HFFc6 (cell line): Measurements from ENCODE around the gene CCL8. TPM values are rescaled to one million over a fixed set of nuclear protein-coding genes. Genes with fewer than 3 reads are reported as not detected.

Source experiments
- DNase-seq: peaks from one replicate; pipeline ENCODE4 v3.0.0-alpha.2; 2018
- H3K27ac Mint-ChIP-seq: 2 replicates; pipeline ENCODE4 v1.8.0; 2020; ENCODE audit warnings: mild to moderate bottlenecking, mixed read lengths
- H3K27me3 Mint-ChIP-seq: 2 replicates; pipeline ENCODE4 v1.8.0; 2021; ENCODE audit warnings: mild to moderate bottlenecking, moderate library complexity, mixed read lengths; ENCODE audit not compliant: insufficient read depth
- H3K36me3 Mint-ChIP-seq: 2 replicates; pipeline ENCODE4 v1.8.0; 2021; ENCODE audit warnings: low read depth, mixed read lengths
- H3K4me1 Mint-ChIP-seq: 2 replicates; pipeline ENCODE4 v1.8.0; 2020; ENCODE audit warnings: low read depth, mixed read lengths
- H3K4me3 Mint-ChIP-seq: 2 replicates; pipeline ENCODE4 v1.8.0; 2020; ENCODE audit warnings: mild to moderate bottlenecking, moderate library complexity, mixed read lengths
- H3K9me3 Mint-ChIP-seq: 2 replicates; pipeline ENCODE4 v1.8.0; 2020; ENCODE audit warnings: mild to moderate bottlenecking, mixed read lengths
- CTCF ChIP-seq: fragments of 200-600 bp; sonication (generic); IDR thresholded peaks from 2 replicates; pipeline ENCODE4 v1.5.0; 2021; ENCODE audit warnings: antibody characterized with exemption, mild to moderate bottlenecking
- total RNA-seq, 6 experiments: library from RNA; stranded (reverse); fragmentation: NEBNext Ultra II Directional; extraction: Animal tissue kit (Norgen Biotek cat#: 25700); gene quantifications; 2 replicates in 1 of 6; 3 replicates in 5 of 6; pipeline ENCODE4 v1.2.3, GENCODE V29; 2021

CCL8 gene
- total RNA-seq, 6 experiments from 2014 or later, result not detected

- H3K36me3 Mint-ChIP-seq, result no peaks in the 10 kb centered on the region
- H3K9me3 Mint-ChIP-seq, result no peaks in the 10 kb centered on the region
- DNase-seq, result no peak
- TF ChIP-seq CTCF, result no peak
- H3K4me1 Mint-ChIP-seq, result no peaks in the 10 kb centered on the region
- peaks cover under 1% of the 10 kb centered on the region; the same call in 1 of the 2 replicates for H3K27me3 Mint-ChIP-seq
- no peak overlapping the region for H3K4me3 Mint-ChIP-seq
- no peak overlapping the region for H3K27ac Mint-ChIP-seq
These were observed 31.9 kb downstream of the CCL8 start for GRCh38 chr17:34351096-34351495.

DNA sequence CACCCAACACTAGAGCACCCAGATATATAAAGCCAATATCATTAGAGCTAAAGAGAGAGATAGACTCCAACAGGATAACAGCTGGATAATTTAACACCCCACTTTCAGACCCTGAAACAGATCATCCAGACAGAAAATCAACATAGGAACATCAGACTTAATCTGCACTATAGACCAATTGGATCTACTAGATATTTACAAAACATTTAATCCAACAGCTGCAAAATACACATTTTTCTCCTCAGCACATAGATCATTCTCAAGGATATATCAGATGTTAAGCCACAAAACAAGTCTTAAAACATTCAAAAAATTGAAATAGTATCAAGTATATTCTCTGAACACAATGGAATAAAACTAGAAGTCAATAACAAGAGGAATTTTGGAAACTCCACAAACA, 33.0 kb downstream of the CCL8 start:
- no peak overlapping the region for H3K27ac Mint-ChIP-seq
- no peak overlapping the region for H3K4me3 Mint-ChIP-seq

GRCh38 chr17:34354637-34355036, 35.4 kb downstream of the CCL8 start:
- DNase-seq, result peak; percentile 28
- Mint-ChIP-seq H3K4me3 (no peak overlapping the region), H3K4me1 (no peaks in the 10 kb centered on the region), H3K9me3 (no peaks in the 10 kb centered on the region), H3K27ac (no peak overlapping the region), H3K27me3 (no peaks in the 10 kb centered on the region; the same call in none of the 2 replicates), H3K36me3 (no peaks in the 10 kb centered on the region)
- TF ChIP-seq CTCF, result no peak

More for the DNA sequence above, 33.0 kb downstream of the CCL8 start:
- no peak for TF ChIP-seq CTCF
- Mint-ChIP-seq H3K4me1 (no peaks in the 10 kb centered on the region), H3K36me3 (no peaks in the 10 kb centered on the region), H3K9me3 (no peaks in the 10 kb centered on the region), H3K27me3 (no peaks in the 10 kb centered on the region; the same call in 1 of the 2 replicates)
- no peak for DNase-seq

DNA sequence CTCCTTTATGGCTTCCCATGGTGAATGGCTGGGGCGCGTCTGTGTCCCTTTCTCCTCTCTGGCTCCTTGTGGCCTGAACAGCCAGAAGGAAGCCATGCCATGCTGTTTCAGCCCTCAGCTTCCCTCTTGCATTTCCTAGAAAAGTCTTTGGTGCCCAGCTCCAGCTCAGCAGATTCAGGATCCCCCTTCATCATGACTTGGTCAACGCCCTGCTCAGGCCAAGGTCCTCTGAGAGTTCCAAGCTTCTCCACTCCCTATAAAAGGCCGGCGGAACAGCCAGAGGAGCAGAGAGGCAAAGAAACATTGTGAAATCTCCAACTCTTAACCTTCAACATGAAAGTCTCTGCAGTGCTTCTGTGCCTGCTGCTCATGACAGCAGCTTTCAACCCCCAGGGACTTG, 37.0 kb downstream of the CCL8 start, which contains the start of gene CCL13:
TSS of gene CCL13 (plus strand) at position 287 of the 400 bp plus-strand sequence. CDS start at position 334, 47 bp downstream.
- H3K4me1 Mint-ChIP-seq, result no peaks in the 10 kb centered on the region
- H3K9me3 Mint-ChIP-seq, result no peaks in the 10 kb centered on the region
- no peak within 1 kb of the TSS for H3K27ac Mint-ChIP-seq
- no peak for DNase-seq
- H3K36me3 Mint-ChIP-seq, result no peaks in the 10 kb centered on the region
- H3K4me3 Mint-ChIP-seq, result no peak within 1 kb of the TSS
- peaks cover 1% of the 10 kb centered on the region for H3K27me3 Mint-ChIP-seq
- TF ChIP-seq CTCF, result no peak

DNA sequence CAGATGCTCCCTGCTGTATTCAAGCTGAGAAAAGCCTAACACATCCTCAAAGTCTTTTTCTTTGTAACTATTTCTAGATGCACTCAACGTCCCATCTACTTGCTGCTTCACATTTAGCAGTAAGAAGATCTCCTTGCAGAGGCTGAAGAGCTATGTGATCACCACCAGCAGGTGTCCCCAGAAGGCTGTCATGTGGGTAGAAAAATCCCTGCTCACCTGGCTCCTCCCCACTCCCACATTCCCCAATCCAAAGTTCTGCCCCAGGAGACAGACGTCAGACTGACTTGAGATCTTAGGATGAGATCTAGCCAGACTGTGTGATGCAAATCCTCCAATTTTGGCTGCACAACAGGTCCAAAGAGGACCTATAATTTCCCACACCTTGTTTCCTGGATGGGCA, 38.2 kb downstream of the CCL8 start:
- DNase-seq, result no peak
- no peak for TF ChIP-seq CTCF
- H3K4me1 Mint-ChIP-seq, result no peaks in the 10 kb centered on the region
- no peak overlapping the region for H3K27ac Mint-ChIP-seq
- no peaks in the 10 kb centered on the region for H3K36me3 Mint-ChIP-seq
- no peaks in the 10 kb centered on the region for H3K9me3 Mint-ChIP-seq
- H3K27me3 Mint-ChIP-seq, result peaks cover 1% of the 10 kb centered on the region
- no peak overlapping the region for H3K4me3 Mint-ChIP-seq

DNA sequence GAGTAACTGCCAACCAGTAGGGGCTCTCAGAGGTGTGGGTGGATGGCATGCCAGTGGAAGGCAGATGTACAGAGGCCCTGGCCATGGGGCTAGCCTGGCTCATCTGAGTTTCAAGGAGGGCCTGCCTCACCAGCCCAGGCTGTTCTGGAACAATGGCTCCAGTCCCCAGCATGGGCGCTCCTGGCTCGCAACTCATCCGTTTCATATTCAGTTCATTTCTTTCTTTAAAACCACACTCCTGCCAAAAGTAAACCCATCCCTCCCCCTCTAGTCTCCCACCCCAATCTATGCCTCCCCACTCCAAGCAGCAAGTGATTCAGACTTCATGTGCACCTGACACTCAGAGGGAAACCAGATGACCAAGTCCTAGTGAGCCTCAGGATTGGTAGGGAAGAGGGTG, 39.4 kb downstream of the CCL8 start:
- H3K27me3 Mint-ChIP-seq, result peaks cover 1% of the 10 kb centered on the region
- H3K36me3 Mint-ChIP-seq, result no peaks in the 10 kb centered on the region
- no peak overlapping the region for H3K4me3 Mint-ChIP-seq

More for the DNA sequence above, 39.4 kb downstream of the CCL8 start:
- Mint-ChIP-seq H3K4me1 (no peaks in the 10 kb centered on the region), H3K27ac (no peak overlapping the region), H3K9me3 (no peaks in the 10 kb centered on the region)
- no peak for DNase-seq
- TF ChIP-seq CTCF, result no peak
